Glutamatergic neuron (in vitro differentiated cells): ENCODE results near the gene SSU72. TPM values are rescaled to one million over a fixed set of nuclear protein-coding genes. Genes with fewer than 3 reads are reported as not detected.

Source experiments
- DNase-seq: peaks from one replicate; pipeline ENCODE4 v3.0.0; 2022
- H3K27ac Mint-ChIP-seq: one replicate; pipeline ENCODE4 v1.8.0; 2020; ENCODE audit warnings: mild to moderate bottlenecking, mixed read lengths, inconsistent platforms; ENCODE audit not compliant: unreplicated experiment
- H3K27me3 Mint-ChIP-seq: one replicate; pipeline ENCODE4 v1.8.0; 2020; ENCODE audit warnings: mild to moderate bottlenecking, moderate library complexity, mixed read lengths, inconsistent platforms; ENCODE audit not compliant: unreplicated experiment
- H3K36me3 Mint-ChIP-seq: one replicate; pipeline ENCODE4 v1.8.0; 2020; ENCODE audit warnings: mild to moderate bottlenecking, mixed read lengths, inconsistent platforms; ENCODE audit not compliant: unreplicated experiment
- H3K4me1 Mint-ChIP-seq: one replicate; pipeline ENCODE4 v1.8.0; 2020; ENCODE audit warnings: mild to moderate bottlenecking, low read depth, mixed read lengths, inconsistent platforms; ENCODE audit not compliant: unreplicated experiment
- H3K4me3 Mint-ChIP-seq: one replicate; pipeline ENCODE4 v1.8.0; 2020; ENCODE audit warnings: mild to moderate bottlenecking, mixed read lengths, inconsistent platforms; ENCODE audit not compliant: unreplicated experiment
- H3K9me3 Mint-ChIP-seq: one replicate; pipeline ENCODE4 v1.8.0; 2020; ENCODE audit warnings: mild to moderate bottlenecking, moderate library complexity, mixed read lengths, inconsistent platforms; ENCODE audit not compliant: unreplicated experiment
- total RNA-seq: library from RNA; stranded (reverse); fragmentation: NEBNext Ultra II Directional; extraction: Animal tissue kit (Norgen Biotek cat#: 25700); gene quantifications from one replicate; pipeline ENCODE4 v1.2.1, GENCODE V29; 2021; ENCODE audit not compliant: unreplicated experiment
- TF ChIP-seq, protein P1 (sequence below): fragments of 200-600 bp; sonication (generic); IDR thresholded peaks from one replicate; pipeline ENCODE4 v1.5.0; 2021; ENCODE audit not compliant: partially characterized antibody, unreplicated experiment

Gene SSU72
- total RNA-seq, 1 donor from 2014 or later, result 123 TPM

DNA sequence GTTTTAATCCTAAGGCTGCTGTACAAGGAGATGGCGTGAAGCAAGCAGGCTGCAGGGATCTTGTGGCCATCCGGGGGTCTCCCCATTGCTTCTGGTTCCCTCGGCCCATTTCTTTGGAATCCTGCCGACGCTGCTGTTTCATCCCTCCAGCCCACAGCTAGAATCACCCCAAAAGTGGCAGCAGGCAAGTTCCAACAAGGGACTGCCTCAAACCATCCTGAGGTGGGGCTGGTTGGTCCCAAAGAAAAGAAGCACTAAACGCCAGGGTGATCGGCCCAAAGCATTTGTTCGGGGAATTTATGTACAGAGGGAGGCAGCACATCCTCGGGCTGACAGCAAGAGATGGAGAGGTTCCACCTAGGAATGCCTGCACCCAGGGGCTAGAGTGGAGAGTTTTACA, 36.1 kb upstream of the SSU72 start:
- no peak overlapping the region for H3K4me3 Mint-ChIP-seq
- no peak for DNase-seq
- H3K36me3 Mint-ChIP-seq, result no peaks in the 10 kb centered on the region
- TF ChIP-seq, protein P1, sequence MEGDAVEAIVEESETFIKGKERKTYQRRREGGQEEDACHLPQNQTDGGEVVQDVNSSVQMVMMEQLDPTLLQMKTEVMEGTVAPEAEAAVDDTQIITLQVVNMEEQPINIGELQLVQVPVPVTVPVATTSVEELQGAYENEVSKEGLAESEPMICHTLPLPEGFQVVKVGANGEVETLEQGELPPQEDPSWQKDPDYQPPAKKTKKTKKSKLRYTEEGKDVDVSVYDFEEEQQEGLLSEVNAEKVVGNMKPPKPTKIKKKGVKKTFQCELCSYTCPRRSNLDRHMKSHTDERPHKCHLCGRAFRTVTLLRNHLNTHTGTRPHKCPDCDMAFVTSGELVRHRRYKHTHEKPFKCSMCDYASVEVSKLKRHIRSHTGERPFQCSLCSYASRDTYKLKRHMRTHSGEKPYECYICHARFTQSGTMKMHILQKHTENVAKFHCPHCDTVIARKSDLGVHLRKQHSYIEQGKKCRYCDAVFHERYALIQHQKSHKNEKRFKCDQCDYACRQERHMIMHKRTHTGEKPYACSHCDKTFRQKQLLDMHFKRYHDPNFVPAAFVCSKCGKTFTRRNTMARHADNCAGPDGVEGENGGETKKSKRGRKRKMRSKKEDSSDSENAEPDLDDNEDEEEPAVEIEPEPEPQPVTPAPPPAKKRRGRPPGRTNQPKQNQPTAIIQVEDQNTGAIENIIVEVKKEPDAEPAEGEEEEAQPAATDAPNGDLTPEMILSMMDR, result no peak
- no peak overlapping the region for H3K27ac Mint-ChIP-seq
- H3K4me1 Mint-ChIP-seq, result no peaks in the 10 kb centered on the region
- peaks cover 8% of the 10 kb centered on the region for H3K9me3 Mint-ChIP-seq
- H3K27me3 Mint-ChIP-seq, result peaks cover 5% of the 10 kb centered on the region

DNA sequence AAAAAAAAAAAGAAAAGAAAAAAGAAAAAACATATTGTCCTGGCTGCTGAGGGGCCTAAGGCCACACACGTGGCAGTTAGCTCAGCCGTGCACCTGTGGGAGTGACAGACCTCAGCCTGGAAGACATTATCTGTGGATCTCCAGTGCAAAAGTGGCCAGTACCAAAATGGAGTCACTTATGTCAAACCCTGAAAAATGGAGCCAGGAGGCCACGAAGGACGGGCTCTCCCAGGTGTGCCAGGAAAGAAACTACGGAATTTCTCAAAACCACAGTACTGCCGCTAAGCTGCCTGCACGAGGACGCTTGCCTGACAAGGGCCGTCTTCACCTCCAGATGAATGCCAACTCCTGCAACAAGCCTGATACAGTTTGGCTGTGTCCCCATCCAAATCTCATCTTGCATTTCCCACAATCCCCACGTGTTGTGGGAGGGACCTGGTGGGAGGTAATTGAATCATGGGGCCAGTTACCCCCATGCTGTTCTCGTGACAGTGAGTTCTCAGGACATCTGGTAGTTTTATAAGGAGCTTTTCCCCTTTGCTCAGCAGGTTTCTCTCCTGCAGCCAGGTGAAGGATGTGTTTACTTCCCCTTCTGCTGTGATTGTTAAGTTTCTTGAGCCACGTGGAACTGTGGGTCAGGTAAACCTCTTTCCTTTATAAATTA, 35.3 kb upstream of the SSU72 start:
- TF ChIP-seq, protein P1, result no peak
- no peak for DNase-seq
- no peak overlapping the region for H3K4me3 Mint-ChIP-seq
- H3K36me3 Mint-ChIP-seq, result no peaks in the 10 kb centered on the region
- peaks cover 4% of the 10 kb centered on the region for H3K27me3 Mint-ChIP-seq
- H3K4me1 Mint-ChIP-seq, result no peaks in the 10 kb centered on the region
- peaks cover 8% of the 10 kb centered on the region for H3K9me3 Mint-ChIP-seq
- no peak overlapping the region for H3K27ac Mint-ChIP-seq

DNA sequence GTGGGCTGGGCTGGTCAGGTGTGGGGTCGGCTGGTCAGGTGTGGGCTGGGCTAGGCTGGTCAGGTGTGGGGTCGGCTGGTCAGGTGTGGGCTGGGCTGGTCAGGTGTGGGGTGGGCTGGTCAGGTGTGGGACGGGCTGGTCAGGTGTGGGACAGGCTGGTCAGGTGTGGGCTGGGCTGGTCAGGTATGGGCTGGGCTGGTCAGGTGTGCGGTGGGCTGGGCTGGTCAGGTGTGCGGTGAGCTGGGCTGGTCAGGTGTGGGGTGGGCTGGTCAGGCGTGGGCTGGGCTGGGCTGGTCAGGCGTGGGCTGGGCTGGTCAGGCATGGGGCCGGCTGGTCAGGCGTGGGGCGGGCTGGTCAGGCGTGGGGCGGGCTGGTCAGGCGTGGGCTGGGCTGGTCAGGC, 31.6 kb upstream of the SSU72 start:
- peaks cover 1% of the 10 kb centered on the region for H3K27me3 Mint-ChIP-seq

DNA sequence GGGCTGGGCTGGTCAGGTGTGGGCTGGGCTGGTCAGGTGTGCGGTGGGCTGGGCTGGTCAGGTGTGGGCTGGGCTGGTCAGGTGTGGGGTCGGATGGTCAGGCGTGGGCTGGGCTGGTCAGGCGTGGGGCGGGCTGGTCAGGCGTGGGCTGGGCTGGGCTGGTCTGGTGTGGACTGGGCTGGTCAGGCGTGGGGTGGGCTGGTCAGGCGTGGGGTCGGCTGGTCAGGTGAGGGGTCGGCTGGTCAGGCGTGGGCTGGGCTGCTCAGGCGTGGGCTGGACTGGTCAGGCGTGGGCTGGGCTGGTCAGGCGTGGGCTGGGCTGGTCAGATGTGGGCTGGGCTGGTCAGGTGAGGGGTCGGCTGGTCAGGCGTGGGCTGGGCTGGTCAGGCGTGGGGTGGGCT, 31.1 kb upstream of the SSU72 start:
- no peak for DNase-seq
- TF ChIP-seq, protein P1, result no peak
- H3K4me3 Mint-ChIP-seq, result no peak overlapping the region
- H3K36me3 Mint-ChIP-seq, result no peaks in the 10 kb centered on the region
- H3K9me3 Mint-ChIP-seq, result peaks cover 4% of the 10 kb centered on the region
- H3K4me1 Mint-ChIP-seq, result no peaks in the 10 kb centered on the region
- H3K27me3 Mint-ChIP-seq, result peaks cover 1% of the 10 kb centered on the region
- no peak overlapping the region for H3K27ac Mint-ChIP-seq

More for the DNA sequence above, 31.6 kb upstream of the SSU72 start:
- Mint-ChIP-seq H3K27ac (no peak overlapping the region), H3K4me1 (no peaks in the 10 kb centered on the region), H3K36me3 (no peaks in the 10 kb centered on the region), H3K9me3 (peaks cover 4% of the 10 kb centered on the region), H3K4me3 (no peak overlapping the region)
- TF ChIP-seq, protein P1, result no peak
- no peak for DNase-seq

DNA sequence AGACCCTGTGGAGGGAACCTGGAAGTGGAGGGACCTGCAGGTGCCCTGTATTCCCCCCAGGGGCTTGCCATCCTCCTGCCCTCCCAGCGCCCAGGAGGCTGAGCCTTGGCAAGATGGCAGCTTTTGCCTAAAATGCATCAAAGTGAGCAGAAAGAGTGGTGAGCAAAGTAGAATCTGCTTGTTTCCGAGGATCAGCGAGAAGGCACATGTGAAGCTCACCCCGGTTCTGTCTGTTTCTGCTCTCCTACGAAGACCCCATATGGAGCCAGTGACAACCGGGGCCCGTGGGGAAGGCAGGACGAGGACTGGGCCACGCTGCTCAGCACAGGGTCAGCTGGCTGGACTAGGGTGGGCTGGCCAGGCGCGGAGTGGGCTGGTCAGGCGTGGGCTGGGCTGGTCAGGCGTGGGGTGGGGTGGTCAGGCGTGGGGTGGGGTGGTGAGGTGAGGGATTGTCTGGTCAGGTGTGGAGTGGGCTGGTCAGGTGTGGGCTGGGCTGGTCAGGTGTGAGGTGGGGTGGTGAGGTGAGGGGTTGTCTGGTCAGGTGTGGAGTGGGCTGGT, 30.4 kb upstream of the SSU72 start:
- DNase-seq, result no peak
- peaks cover 4% of the 10 kb centered on the region for H3K9me3 Mint-ChIP-seq
- no peak overlapping the region for H3K4me3 Mint-ChIP-seq
- H3K36me3 Mint-ChIP-seq, result no peaks in the 10 kb centered on the region
- no peaks in the 10 kb centered on the region for H3K4me1 Mint-ChIP-seq
- H3K27ac Mint-ChIP-seq, result no peak overlapping the region
- H3K27me3 Mint-ChIP-seq, result peaks cover 1% of the 10 kb centered on the region
- TF ChIP-seq, protein P1, result no peak
